Pancreas (tissue), 10 donors: ENCODE measurements around the gene RNF144A. TPM values are rescaled to one million over a fixed set of nuclear protein-coding genes. Genes with fewer than 3 reads are reported as not detected.

Source experiments
- ATAC-seq, 4 donors: fragments of 200-7000 bp; cut with Tn5 transposase; one replicate each; pipeline versions ENCODE4 v1.8.0 to v1.9.1; 2020; ENCODE audit warnings: mild to moderate bottlenecking in 4 of 4, moderate library complexity in 4 of 4
- DNase-seq, 6 donors: peaks; one replicate each; pipeline ENCODE4 v3.0.0-alpha.2; 2020
- FAIRE-seq: peaks from 2 replicates; lab custom pipeline; 2012; peaks lifted over from hg19 to GRCh38; lab: Jason Lieb, UNC
- H3K27ac ChIP-seq, 4 donors: fragments of 200-600 bp; sonication (generic); 1 replicate in 3 of 4; 2 replicates in 1 of 4; pipeline versions ENCODE4 v1.5.0 to v1.8.0; 2020
- H3K27me3 ChIP-seq, 4 donors: fragments of 200-600 bp; one replicate each; pipeline ENCODE4 v1.8.0; 2021
- H3K36me3 ChIP-seq, 3 donors: fragments of 200-600 bp; sonication (generic) in 1 of 3; one replicate each; pipeline versions ENCODE4 v1.5.0 to v1.8.0; 2020 to 2021
- H3K4me1 ChIP-seq, 3 donors: fragments of 200-600 bp; one replicate each; pipeline ENCODE4 v1.8.0; 2021
- H3K4me3 ChIP-seq, 4 donors: fragments of 200-600 bp; sonication (generic) in 2 of 4; one replicate each; pipeline versions ENCODE4 v1.5.0 to v1.8.0; 2020 to 2021
- H3K9me3 ChIP-seq, 4 donors: fragments of 200-600 bp; one replicate each; pipeline ENCODE4 v1.8.0; 2021
- CTCF ChIP-seq, 4 donors: fragments of 200-600 bp; sonication (generic) in 3 of 4; IDR thresholded peaks; one replicate each; pipeline versions ENCODE4 v1.5.0 to v1.8.0; 2021; ENCODE audit warnings: antibody characterized with exemption in 4 of 4
- WGBS, 2 donors: extraction: QIAGEN DNeasy Blood & Tissue Kit; methylation state at CpG; one replicate each; pipeline ENCODE4 v1.1.7; 2013; 5-methylcytosine and 5-hydroxymethylcytosine counted together
- intact Hi-C, 3 donors: fragments of 100-400 bp; cut with DNase I; formaldehyde crosslinking; loops; one replicate each; pipeline versions ENCODE4 v1.11.1 to v1.14.2; 2022
- polyA plus RNA-seq, 2 donors: library from polyadenylated mRNA; stranded (reverse); fragments of 200-250 nt; gene quantifications; one replicate each; pipeline ENCODE4 v1.2.3, GENCODE V29; 2013
- total RNA-seq, 6 donors: library from RNA; stranded (reverse); fragmentation: NEBNext Ultra II Directional in 4 of 6; extraction: Animal tissue kit (Norgen Biotek cat#: 25700) in 4 of 6; gene quantifications; one replicate each; pipeline versions ENCODE4 v1.2.1 to v1.2.4, GENCODE V29; 2021 to 2023
- donor health status: healthy with polysubstance abuse.
- donor health status: DM: no; HTN: no; CAD: no; lungs with moderate emphysema.
- donor health status: DM: no; HTN: no; CAD: no.
- donor health status: control.
- donor health status: control.
- donor health status: Bipolar disorder and iron deficiency.
- donor health status: DM: yes; HTN: yes; CAD: no.
- donor health status: DM: no; HTN: no; CAD: no.
- donor health status: DM: no; HTN: no; CAD: no.
- donor health status: DM: yes; HTN: yes; CAD: no.

The RNF144A gene
- total and polyA plus RNA-seq, 8 donors, result 9.4 to 78.7 (median 34.1) TPM

- WGBS, 2 donors, result 76 to 85% methylated on average over 15 of the region's 15 CpGs
- peaks cover 0 to 16% (median 0%) of the 10 kb centered on the region in 3 donors for H3K36me3 ChIP-seq
- no peaks in the 10 kb centered on the region for H3K27me3 ChIP-seq
- H3K4me1 ChIP-seq, result no peaks in the 10 kb centered on the region
- H3K9me3 ChIP-seq, result no peaks in the 10 kb centered on the region
- no peak overlapping the region for H3K4me3 ChIP-seq
- intact Hi-C loops, result loop anchor here in 1 of 3 donors (10.0 kb wide), 1 partner anchor 121 kb away; no protein-coding TSS in a partner anchor
- DNase-seq, result no peak
- FAIRE-seq, result no peak
- ATAC-seq, result no peak
- no peak overlapping the region for H3K27ac ChIP-seq
- TF ChIP-seq CTCF (IDR thresholded peaks at IDR 0.05), result no peak
Observed at GRCh38 chr2:7045601-7046590, 128.7 kb downstream of the RNF144A start.

- DNase-seq (no peak), FAIRE-seq (no peak), ATAC-seq (no peak)
- Histone ChIP-seq H3K4me3 (no peak overlapping the region), H3K4me1 (no peaks in the 10 kb centered on the region), H3K27ac (no peak overlapping the region), H3K36me3 (peaks cover 0 to 4% (median 0%) of the 10 kb centered on the region in 3 donors), H3K27me3 (no peaks in the 10 kb centered on the region), H3K9me3 (no peaks in the 10 kb centered on the region)
- intact Hi-C loops, result loop anchor here in 1 of 3 donors (10.0 kb wide), 1 partner anchor 123 kb away; no protein-coding TSS in a partner anchor
- WGBS, 2 donors, result 54 to 68% methylated on average over 3 of the region's 3 CpGs
- no peak for TF ChIP-seq CTCF (IDR thresholded peaks at IDR 0.05)
Observed at GRCh38 chr2:7047661-7048060, 130.4 kb downstream of the RNF144A start.

- DNase-seq, result no peak
- Histone ChIP-seq H3K4me1 (no peaks in the 10 kb centered on the region), H3K9me3 (no peaks in the 10 kb centered on the region), H3K36me3 (peaks cover 0 to 4% (median 0%) of the 10 kb centered on the region in 3 donors), H3K4me3 (no peak overlapping the region), H3K27ac (no peak overlapping the region), H3K27me3 (no peaks in the 10 kb centered on the region)
- no peak for TF ChIP-seq CTCF (IDR thresholded peaks at IDR 0.05)
- intact Hi-C loops, result loop anchor here in 1 of 3 donors (10.0 kb wide), 1 partner anchor 124 kb away; no protein-coding TSS in a partner anchor
- ATAC-seq, result no peak
- 83 to 85% methylated on average over 4 of the region's 4 CpGs for WGBS, 2 donors
- no peak for FAIRE-seq
Observed at GRCh38 chr2:7048762-7049294, 131.6 kb downstream of the RNF144A start.

DNA sequence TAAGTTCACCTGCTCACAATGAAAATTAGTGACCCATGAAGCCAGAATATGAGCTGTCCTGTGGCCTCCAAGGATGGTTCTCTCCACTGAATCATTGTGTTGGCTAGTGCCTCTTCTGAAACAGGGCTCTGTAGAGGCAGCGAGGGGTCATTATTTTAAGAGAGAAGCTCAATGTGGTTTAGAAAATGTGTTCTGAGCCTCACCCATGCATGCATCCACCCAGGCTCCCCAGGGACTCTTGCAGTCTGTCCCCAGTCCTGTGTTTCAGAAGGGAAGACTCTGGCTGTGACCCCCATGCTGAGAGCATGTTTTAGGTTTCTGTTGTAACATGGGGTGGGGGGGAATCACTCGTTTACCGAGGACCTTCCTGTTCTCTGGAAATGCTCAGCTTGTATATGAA, 135.2 kb downstream of the RNF144A start:
- 81 to 92% methylated on average over 3 of the region's 3 CpGs for WGBS, 2 donors
- no peak overlapping the region for H3K4me3 ChIP-seq
- DNase-seq, result no peak
- H3K36me3 ChIP-seq, result no peaks in the 10 kb centered on the region
- no peak for ATAC-seq
- no peaks in the 10 kb centered on the region for H3K27me3 ChIP-seq
- H3K9me3 ChIP-seq, result no peaks in the 10 kb centered on the region
- FAIRE-seq, result no peak
- peaks cover 0 to 5% (median 0%) of the 10 kb centered on the region in 3 donors for H3K4me1 ChIP-seq
- intact Hi-C loops, result no loop called here
- no peak overlapping the region for H3K27ac ChIP-seq
- TF ChIP-seq CTCF (IDR thresholded peaks at IDR 0.05), result no peak
